Neuron (in vitro differentiated cells): ENCODE measurements around the gene USP8.

Source experiments
- H2AFZ ChIP-seq: one replicate; pipeline ENCODE4 v1.6.1; 2013; ENCODE audit warnings: low read depth, mild to moderate bottlenecking, inconsistent platforms, low read length, moderate library complexity
- H3K27me3 ChIP-seq: one replicate; pipeline ENCODE4 v1.6.1; 2013; ENCODE audit warnings: low read length; ENCODE audit not compliant: insufficient read depth
- H3K36me3 ChIP-seq: one replicate; pipeline ENCODE4 v1.6.1; 2013; ENCODE audit warnings: low read length; ENCODE audit not compliant: insufficient read depth
- H3K4me1 ChIP-seq: one replicate; pipeline ENCODE4 v1.6.1; 2013; ENCODE audit warnings: low read length; ENCODE audit not compliant: insufficient read depth
- H3K4me3 ChIP-seq: 2 replicates; pipeline ENCODE4 v1.5.1; 2013; ENCODE audit warnings: mild to moderate bottlenecking, low read length, moderate library complexity
- H3K9me3 ChIP-seq: one replicate; pipeline ENCODE4 v1.6.1; 2013; ENCODE audit warnings: low read length

The USP8 gene

GRCh38 chr15:50523851-50524251 is 99.6 kb downstream of the USP8 start:
- Histone ChIP-seq H3K9me3 (no peaks in the 10 kb centered on the region), H3K36me3 (no peaks in the 10 kb centered on the region), H3K4me3 (no peak overlapping the region), H3K27me3 (no peaks in the 10 kb centered on the region), H3K4me1 (no peaks in the 10 kb centered on the region), H2AFZ (no peak overlapping the region)

- H3K27me3 ChIP-seq: no peaks in the 10 kb centered on the region
- no peak overlapping the region for H3K4me3 ChIP-seq
- H2AFZ ChIP-seq: no peak overlapping the region
- no peaks in the 10 kb centered on the region for H3K4me1 ChIP-seq
- no peaks in the 10 kb centered on the region for H3K9me3 ChIP-seq
- H3K36me3 ChIP-seq: no peaks in the 10 kb centered on the region
These were observed 107.0 kb downstream of the USP8 start for GRCh38 chr15:50531163-50531562.

- Histone ChIP-seq H3K4me3 (no peak overlapping the region), H2AFZ (no peak overlapping the region), H3K4me1 (no peaks in the 10 kb centered on the region), H3K9me3 (no peaks in the 10 kb centered on the region), H3K36me3 (no peaks in the 10 kb centered on the region), H3K27me3 (no peaks in the 10 kb centered on the region)
These were observed 107.6 kb downstream of the USP8 start for GRCh38 chr15:50531766-50532165.

GRCh38 chr15:50542887-50543210 is 118.6 kb downstream of the USP8 start:
- Histone ChIP-seq H3K4me3 (no peak overlapping the region), H2AFZ (no peak overlapping the region), H3K36me3 (no peaks in the 10 kb centered on the region), H3K4me1 (no peaks in the 10 kb centered on the region), H3K9me3 (no peaks in the 10 kb centered on the region), H3K27me3 (no peaks in the 10 kb centered on the region)

GRCh38 chr15:50543556-50543955 is 119.4 kb downstream of the USP8 start:
- Histone ChIP-seq H3K9me3 (no peaks in the 10 kb centered on the region), H3K4me3 (no peak overlapping the region), H2AFZ (no peak overlapping the region), H3K4me1 (no peaks in the 10 kb centered on the region), H3K36me3 (no peaks in the 10 kb centered on the region), H3K27me3 (no peaks in the 10 kb centered on the region)

GRCh38 chr15:50544368-50544767 is 120.2 kb downstream of the USP8 start:
- Histone ChIP-seq H3K36me3 (no peaks in the 10 kb centered on the region), H3K4me3 (no peak overlapping the region)

GRCh38 chr15:50546566-50546965 is 122.4 kb downstream of the USP8 start, which contains the start of gene USP50:
Gene USP50 (minus strand): TSS chr15:50546666. CDS start chr15:50546525, 141 bp downstream.
- H3K27me3 ChIP-seq: no peaks in the 10 kb centered on the region

More at GRCh38 chr15:50544368-50544767, 120.2 kb downstream of the USP8 start:
- H3K27me3 ChIP-seq: no peaks in the 10 kb centered on the region
- H2AFZ ChIP-seq: no peak overlapping the region
- H3K4me1 ChIP-seq: no peaks in the 10 kb centered on the region
- H3K9me3 ChIP-seq: no peaks in the 10 kb centered on the region

GRCh38 chr15:50549326-50549725 is 125.1 kb downstream of the USP8 start:
- H3K9me3 ChIP-seq: no peaks in the 10 kb centered on the region

More at GRCh38 chr15:50546566-50546965, 122.4 kb downstream of the USP8 start, which contains the start of gene USP50:
- Histone ChIP-seq H3K4me1 (no peaks in the 10 kb centered on the region), H2AFZ (no peak within 1 kb of the TSS), H3K4me3 (no peak within 1 kb of the TSS), H3K9me3 (no peaks in the 10 kb centered on the region), H3K36me3 (no peaks in the 10 kb centered on the region)

GRCh38 chr15:50552238-50552637 is 128.0 kb downstream of the USP8 start:
- Histone ChIP-seq H3K36me3 (peaks cover 2% of the 10 kb centered on the region), H3K27me3 (no peaks in the 10 kb centered on the region)

More at GRCh38 chr15:50549326-50549725, 125.1 kb downstream of the USP8 start:
- H2AFZ ChIP-seq: no peak overlapping the region
- H3K27me3 ChIP-seq: no peaks in the 10 kb centered on the region
- H3K4me1 ChIP-seq: no peaks in the 10 kb centered on the region
- H3K4me3 ChIP-seq: no peak overlapping the region
- no peaks in the 10 kb centered on the region for H3K36me3 ChIP-seq

GRCh38 chr15:50556642-50557371 is 132.6 kb downstream of the USP8 start:
- Histone ChIP-seq H3K27me3 (no peaks in the 10 kb centered on the region), H3K4me1 (no peaks in the 10 kb centered on the region), H2AFZ (no peak overlapping the region), H3K9me3 (no peaks in the 10 kb centered on the region), H3K36me3 (peaks cover 16% of the 10 kb centered on the region), H3K4me3 (no peak overlapping the region)

More at GRCh38 chr15:50552238-50552637, 128.0 kb downstream of the USP8 start:
- Histone ChIP-seq H3K4me3 (no peak overlapping the region), H2AFZ (no peak overlapping the region), H3K9me3 (no peaks in the 10 kb centered on the region), H3K4me1 (no peaks in the 10 kb centered on the region)

- no peak overlapping the region for H3K4me3 ChIP-seq
- H3K27me3 ChIP-seq: no peaks in the 10 kb centered on the region
- no peaks in the 10 kb centered on the region for H3K4me1 ChIP-seq
- H3K36me3 ChIP-seq: peaks cover 20% of the 10 kb centered on the region
- H3K9me3 ChIP-seq: no peaks in the 10 kb centered on the region
- H2AFZ ChIP-seq: no peak overlapping the region
These were observed 133.8 kb downstream of the USP8 start for GRCh38 chr15:50558012-50558411.

GRCh38 chr15:50562735-50563640 is 138.8 kb downstream of the USP8 start:
- H3K4me1 ChIP-seq: no peaks in the 10 kb centered on the region
- no peaks in the 10 kb centered on the region for H3K27me3 ChIP-seq
- peaks cover 27% of the 10 kb centered on the region for H3K36me3 ChIP-seq
- H3K9me3 ChIP-seq: no peaks in the 10 kb centered on the region
- H2AFZ ChIP-seq: no peak overlapping the region
- no peak overlapping the region for H3K4me3 ChIP-seq

GRCh38 chr15:50563756-50564155 is 139.6 kb downstream of the USP8 start:
- Histone ChIP-seq H3K27me3 (no peaks in the 10 kb centered on the region), H3K4me3 (no peak overlapping the region), H3K36me3 (peaks cover 32% of the 10 kb centered on the region), H3K9me3 (no peaks in the 10 kb centered on the region), H2AFZ (no peak overlapping the region), H3K4me1 (no peaks in the 10 kb centered on the region)
